H9 (cell line): ENCODE measurements around the gene SIGLEC9. TPM values are rescaled to one million over a fixed set of nuclear protein-coding genes. Genes with fewer than 3 reads are reported as not detected.

ENCODE experiments used
- DNase-seq: peaks from one replicate; pipeline ENCODE4 v3.0.0-alpha.2; 2017
- H2AFZ ChIP-seq: one replicate; pipeline ENCODE4 v1.6.1; 2013; ENCODE audit warnings: mild to moderate bottlenecking, low read length, control low read depth, moderate library complexity
- H2AK5ac ChIP-seq: 2 replicates; pipeline ENCODE4 v1.6.1; 2013; ENCODE audit warnings: low read length, control low read depth, mixed read lengths; ENCODE audit not compliant: insufficient read length
- H2BK120ac ChIP-seq: one replicate; pipeline ENCODE4 v1.6.1; 2013; ENCODE audit warnings: low read depth, mild to moderate bottlenecking, low read length, control low read depth, inconsistent platforms; ENCODE audit not compliant: poor library complexity, severe bottlenecking
- H2BK12ac ChIP-seq: 2 replicates; pipeline ENCODE4 v1.6.1; 2013; ENCODE audit warnings: low read length, control low read depth, mixed read lengths, low read depth; ENCODE audit not compliant: insufficient read length
- H2BK15ac ChIP-seq: 2 replicates; pipeline ENCODE4 v1.6.1; 2013; ENCODE audit warnings: low read depth, low read length, control low read depth
- H2BK20ac ChIP-seq: one replicate; pipeline ENCODE4 v1.6.1; 2013; ENCODE audit warnings: low read depth, mild to moderate bottlenecking, low read length, control low read depth, inconsistent platforms; ENCODE audit not compliant: poor library complexity, severe bottlenecking
- H2BK5ac ChIP-seq: 2 replicates; pipeline ENCODE4 v1.6.1; 2013; ENCODE audit warnings: low read length, control low read depth, mixed read lengths; ENCODE audit not compliant: insufficient read length
- H3K14ac ChIP-seq: 2 replicates; pipeline ENCODE4 v1.6.1; 2013; ENCODE audit warnings: low read length, control low read depth; ENCODE audit not compliant: insufficient read depth
- H3K18ac ChIP-seq: 2 replicates; pipeline ENCODE4 v1.6.1; 2013; ENCODE audit warnings: low read depth, mild to moderate bottlenecking, mixed read lengths, low read length, control low read depth; ENCODE audit not compliant: insufficient read length
- H3K23ac ChIP-seq: 2 replicates; pipeline ENCODE4 v1.6.1; 2013; ENCODE audit warnings: low read length, control low read depth, mixed read lengths, low read depth; ENCODE audit not compliant: insufficient read length
- H3K23me2 ChIP-seq: 2 replicates; pipeline ENCODE4 v1.6.1; 2013; ENCODE audit warnings: low read depth, mild to moderate bottlenecking, mixed read lengths, low read length, control low read depth; ENCODE audit not compliant: insufficient read length, poor library complexity, severe bottlenecking
- H3K27ac ChIP-seq: 2 replicates; pipeline ENCODE4 v1.5.1; 2013; ENCODE audit warnings: low read length, control low read depth, mixed read lengths, low read depth; ENCODE audit not compliant: insufficient read length
- H3K27me3 ChIP-seq: 2 replicates; pipeline ENCODE4 v1.6.1; 2013; ENCODE audit warnings: low read length, control low read depth, inconsistent platforms; ENCODE audit not compliant: insufficient read depth
- H3K4ac ChIP-seq: 2 replicates; pipeline ENCODE4 v1.6.1; 2013; ENCODE audit warnings: low read depth, mild to moderate bottlenecking, control low read depth, inconsistent platforms, low read length, moderate library complexity
- H3K4me1 ChIP-seq: 2 replicates; pipeline ENCODE4 v1.6.1; 2013; ENCODE audit warnings: low read length, control low read depth, inconsistent platforms; ENCODE audit not compliant: insufficient read depth
- H3K4me2 ChIP-seq: 2 replicates; pipeline ENCODE4 v1.6.1; 2013; ENCODE audit warnings: low read length, control low read depth, mixed read lengths; ENCODE audit not compliant: insufficient read length, insufficient read depth
- H3K56ac ChIP-seq: 2 replicates; pipeline ENCODE4 v1.6.1; 2013; ENCODE audit warnings: low read depth, mild to moderate bottlenecking, mixed read lengths, low read length, control low read depth; ENCODE audit not compliant: insufficient read length
- H3K79me1 ChIP-seq: 2 replicates; pipeline ENCODE4 v1.6.1; 2013; ENCODE audit warnings: low read depth, mild to moderate bottlenecking, moderate library complexity, low read length, control low read depth, inconsistent platforms; ENCODE audit not compliant: insufficient read depth, poor library complexity, severe bottlenecking
- H3K79me2 ChIP-seq: 2 replicates; pipeline ENCODE4 v1.6.1; 2013; ENCODE audit warnings: low read length, control low read depth, inconsistent platforms; ENCODE audit not compliant: insufficient read depth
- H3K9ac ChIP-seq: 2 replicates; pipeline ENCODE4 v1.6.1; 2013; ENCODE audit warnings: low read length, control low read depth, mixed read lengths; ENCODE audit not compliant: insufficient read length; ENCODE audit errors: extremely low read depth
- H3K9me3 ChIP-seq: one replicate; pipeline ENCODE4 v1.6.1; 2013; ENCODE audit warnings: low read depth, low read length, inconsistent platforms; ENCODE audit not compliant: control insufficient read depth
- H3T11ph ChIP-seq: one replicate; pipeline ENCODE4 v1.6.1; 2013; ENCODE audit warnings: mild to moderate bottlenecking, low read length, control low read depth, inconsistent platforms
- H4K20me1 ChIP-seq: one replicate; pipeline ENCODE4 v1.6.1; 2013; ENCODE audit not compliant: control insufficient read depth, insufficient read length, insufficient read depth
- H4K5ac ChIP-seq: 2 replicates; pipeline ENCODE4 v1.6.1; 2013; ENCODE audit warnings: low read depth, mild to moderate bottlenecking, mixed read lengths, low read length, control low read depth; ENCODE audit not compliant: insufficient read length
- H4K8ac ChIP-seq: replicated peaks from 2 replicates; pipeline ENCODE4 v1.6.1; 2013; ENCODE audit warnings: low read length, control low read depth, mixed read lengths, low read depth; ENCODE audit not compliant: insufficient read length
- H4K91ac ChIP-seq: 2 replicates; pipeline ENCODE4 v1.6.1; 2013; ENCODE audit warnings: low read depth, mild to moderate bottlenecking, moderate library complexity, mixed read lengths, low read length, control low read depth; ENCODE audit not compliant: insufficient read length
- H3K27ac Mint-ChIP-seq, 3 experiments: 2 replicates in 2 of 3; 3 replicates in 1 of 3; pipeline ENCODE4 v1.8.0; 2020 to 2021; ENCODE audit warnings: mixed read lengths in 3 of 3, mild to moderate bottlenecking in 1 of 3, moderate library complexity in 1 of 3
- H3K27me3 Mint-ChIP-seq: 2 replicates; pipeline ENCODE4 v1.8.0; 2021; ENCODE audit warnings: low read depth, mild to moderate bottlenecking, moderate library complexity, mixed read lengths
- H3K36me3 Mint-ChIP-seq, 3 experiments: 2 replicates in 2 of 3; 3 replicates in 1 of 3; pipeline ENCODE4 v1.8.0; 2020 to 2021; ENCODE audit warnings: low read depth in 3 of 3, mixed read lengths in 3 of 3; ENCODE audit not compliant: insufficient read depth in 1 of 3
- H3K4me1 Mint-ChIP-seq, 2 experiments: 2 replicates each; pipeline ENCODE4 v1.8.0; 2020; ENCODE audit warnings: mixed read lengths in 2 of 2
- H3K4me3 Mint-ChIP-seq, 2 experiments: 2 replicates in 1 of 2; 3 replicates in 1 of 2; pipeline ENCODE4 v1.8.0; 2020 to 2021; ENCODE audit warnings: mild to moderate bottlenecking in 2 of 2, mixed read lengths in 2 of 2, moderate library complexity in 1 of 2
- H3K9me3 Mint-ChIP-seq, 2 experiments: 2 replicates in 1 of 2; 3 replicates in 1 of 2; pipeline ENCODE4 v1.8.0; 2020; ENCODE audit warnings: mild to moderate bottlenecking in 2 of 2, mixed read lengths in 2 of 2, moderate library complexity in 1 of 2
- WGBS: extraction: QIAGEN DNeasy Blood & Tissue Kit; methylation state at CpG from one replicate; pipeline ENCODE4 v1.1.7; 2013; ENCODE audit warnings: missing lambda C conversion rate, low lambda C conversion rate, mixed read lengths; ENCODE audit not compliant: insufficient read length; ENCODE audit errors: extremely low coverage; 5-methylcytosine and 5-hydroxymethylcytosine counted together
- total RNA-seq: library from RNA; stranded (reverse); gene quantifications from 2 replicates; pipeline ENCODE4 v1.2.1, GENCODE V29; 2021
- TF ChIP-seq, protein P1 (sequence below): fragments of 200-600 bp; sonication (generic); conservative IDR thresholded peaks from 3 replicates; pipeline ENCODE4 v1.8.0; 2021; ENCODE audit warnings: antibody characterized with exemption, mild to moderate bottlenecking

SIGLEC9 gene
- total RNA-seq, 1 experiment from 2014 or later: not detected

- Histone ChIP-seq H2BK20ac (no peak overlapping the region), H3K27ac (no peak overlapping the region)
- H3K27me3 Mint-ChIP-seq: no peaks in the 10 kb centered on the region
Observed at GRCh38 chr19:51101171-51101865, 23.4 kb upstream of the SIGLEC9 start.

More at GRCh38 chr19:51101171-51101865, 23.4 kb upstream of the SIGLEC9 start:
- Histone ChIP-seq H2BK5ac (no peak overlapping the region), H4K8ac (no peak overlapping the region), H3K4me1 (no peaks in the 10 kb centered on the region), H3K9ac (no peak overlapping the region), H3K79me2 (no peaks in the 10 kb centered on the region), H3K79me1 (no peaks in the 10 kb centered on the region), H3K23ac (no peak overlapping the region), H4K5ac (no peak overlapping the region), H2AFZ (no peak overlapping the region), H2BK12ac (no peak overlapping the region), H3T11ph (no peak overlapping the region), H2BK15ac (no peak overlapping the region), H3K4ac (no peak overlapping the region), H3K14ac (no peak overlapping the region), H3K56ac (no peak overlapping the region), H3K27me3 (no peaks in the 10 kb centered on the region), H2BK120ac (no peak overlapping the region), H2AK5ac (no peak overlapping the region), H4K20me1 (no peaks in the 10 kb centered on the region), H3K9me3 (no peaks in the 10 kb centered on the region), H4K91ac (no peak overlapping the region), H3K4me2 (no peak overlapping the region), H3K18ac (no peak overlapping the region), H3K23me2 (no peaks in the 10 kb centered on the region)
- no CpG with 5 or more reads among the region's 5 CpGs for WGBS
- H3K9me3 Mint-ChIP-seq: no peaks in the 10 kb centered on the region
- peaks cover 4 to 29% (median 6%) of the 10 kb centered on the region in 3 experiments; a peak in 4 of 7 replicates for H3K36me3 Mint-ChIP-seq
- peak overlapping the region in 1 of 3 experiments; percentile 34; a peak in 2 of 7 replicates for H3K27ac Mint-ChIP-seq
- TF ChIP-seq, protein P1, sequence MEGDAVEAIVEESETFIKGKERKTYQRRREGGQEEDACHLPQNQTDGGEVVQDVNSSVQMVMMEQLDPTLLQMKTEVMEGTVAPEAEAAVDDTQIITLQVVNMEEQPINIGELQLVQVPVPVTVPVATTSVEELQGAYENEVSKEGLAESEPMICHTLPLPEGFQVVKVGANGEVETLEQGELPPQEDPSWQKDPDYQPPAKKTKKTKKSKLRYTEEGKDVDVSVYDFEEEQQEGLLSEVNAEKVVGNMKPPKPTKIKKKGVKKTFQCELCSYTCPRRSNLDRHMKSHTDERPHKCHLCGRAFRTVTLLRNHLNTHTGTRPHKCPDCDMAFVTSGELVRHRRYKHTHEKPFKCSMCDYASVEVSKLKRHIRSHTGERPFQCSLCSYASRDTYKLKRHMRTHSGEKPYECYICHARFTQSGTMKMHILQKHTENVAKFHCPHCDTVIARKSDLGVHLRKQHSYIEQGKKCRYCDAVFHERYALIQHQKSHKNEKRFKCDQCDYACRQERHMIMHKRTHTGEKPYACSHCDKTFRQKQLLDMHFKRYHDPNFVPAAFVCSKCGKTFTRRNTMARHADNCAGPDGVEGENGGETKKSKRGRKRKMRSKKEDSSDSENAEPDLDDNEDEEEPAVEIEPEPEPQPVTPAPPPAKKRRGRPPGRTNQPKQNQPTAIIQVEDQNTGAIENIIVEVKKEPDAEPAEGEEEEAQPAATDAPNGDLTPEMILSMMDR: no peak
- DNase-seq: no peak
- 0 out of 4 replicates have a peak, but pooled peaks cover 0 to 3% of the 10 kb centered on the region in 2 experiments for H3K4me1 Mint-ChIP-seq
- no peak overlapping the region for H3K4me3 Mint-ChIP-seq
